RWPE1 (cell line): ENCODE data around the gene WDR86.

ENCODE experiments used
- CTCF ChIA-PET: fragments of 350-600 bp; sonication (Branson Sonifier 250); formaldehyde crosslinking; extraction: SDS; loops from one replicate; lab custom pipeline; 2021; lab: Yijun Ruan, JAX
- POLR2A ChIA-PET: fragments of 400-600 bp; formaldehyde crosslinking; extraction: SDS; loops from one replicate; lab custom pipeline; 2020; ENCODE audit warnings: antibody characterized with exemption; ENCODE audit not compliant: low non-redundant PET; lab: Yijun Ruan, JAX
- DNase-seq: peaks from one replicate; pipeline ENCODE4 v3.0.0; 2012; ENCODE audit warnings: low spot score
- H3K27ac ChIP-seq: fragments of 450-650 bp; 2 replicates; pipeline ENCODE4 v1.5.1; 2017
- TF ChIP-seq, protein P1 (sequence below): fragments of 450-650 bp; conservative IDR thresholded peaks from 2 replicates; pipeline ENCODE4 v1.5.1; 2017; ENCODE audit warnings: low read depth, mild to moderate bottlenecking

The WDR86 gene

DNA sequence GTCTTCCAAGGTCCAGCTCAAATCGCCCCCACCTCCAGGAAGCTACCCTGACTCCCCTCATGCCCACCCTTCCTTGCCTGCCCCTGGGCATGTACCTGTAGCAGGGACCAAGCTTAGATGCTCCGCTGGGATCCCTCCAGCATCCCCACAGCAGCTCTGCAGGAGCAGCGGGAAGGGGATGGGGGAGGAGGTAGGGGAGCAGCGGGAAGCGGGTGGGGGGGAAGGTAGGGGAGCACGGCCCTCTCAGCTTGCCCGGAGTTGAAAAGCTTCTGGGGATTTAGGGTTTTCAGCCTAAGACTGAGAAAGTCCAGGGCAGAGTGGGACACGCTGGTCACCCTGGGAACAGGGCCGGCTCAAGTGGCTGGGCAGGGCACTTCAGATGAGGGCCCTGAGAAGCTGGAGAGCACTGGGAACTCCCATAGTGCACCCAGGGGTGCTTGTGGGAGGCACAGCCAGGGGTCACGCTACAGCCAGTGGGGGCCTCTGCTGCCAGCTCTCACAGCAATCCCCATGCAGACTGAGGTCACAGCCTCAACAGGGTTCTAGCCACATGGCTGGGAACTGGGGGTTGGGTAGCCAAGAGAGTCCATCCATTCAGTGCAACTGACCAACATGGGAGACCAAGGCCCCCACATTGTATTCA is 13.4 kb downstream of the WDR86 start:
- CTCF ChIA-PET = interaction anchor here (0.7 kb wide), 1 partner anchor 355 kb away, joined by 4 read pairs; no protein-coding TSS in a partner anchor
- no peak overlapping the region for H3K27ac ChIP-seq
- POLR2A ChIA-PET = no interaction called here
- TF ChIP-seq, protein P1, sequence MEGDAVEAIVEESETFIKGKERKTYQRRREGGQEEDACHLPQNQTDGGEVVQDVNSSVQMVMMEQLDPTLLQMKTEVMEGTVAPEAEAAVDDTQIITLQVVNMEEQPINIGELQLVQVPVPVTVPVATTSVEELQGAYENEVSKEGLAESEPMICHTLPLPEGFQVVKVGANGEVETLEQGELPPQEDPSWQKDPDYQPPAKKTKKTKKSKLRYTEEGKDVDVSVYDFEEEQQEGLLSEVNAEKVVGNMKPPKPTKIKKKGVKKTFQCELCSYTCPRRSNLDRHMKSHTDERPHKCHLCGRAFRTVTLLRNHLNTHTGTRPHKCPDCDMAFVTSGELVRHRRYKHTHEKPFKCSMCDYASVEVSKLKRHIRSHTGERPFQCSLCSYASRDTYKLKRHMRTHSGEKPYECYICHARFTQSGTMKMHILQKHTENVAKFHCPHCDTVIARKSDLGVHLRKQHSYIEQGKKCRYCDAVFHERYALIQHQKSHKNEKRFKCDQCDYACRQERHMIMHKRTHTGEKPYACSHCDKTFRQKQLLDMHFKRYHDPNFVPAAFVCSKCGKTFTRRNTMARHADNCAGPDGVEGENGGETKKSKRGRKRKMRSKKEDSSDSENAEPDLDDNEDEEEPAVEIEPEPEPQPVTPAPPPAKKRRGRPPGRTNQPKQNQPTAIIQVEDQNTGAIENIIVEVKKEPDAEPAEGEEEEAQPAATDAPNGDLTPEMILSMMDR = no peak
- no peak for DNase-seq

DNA sequence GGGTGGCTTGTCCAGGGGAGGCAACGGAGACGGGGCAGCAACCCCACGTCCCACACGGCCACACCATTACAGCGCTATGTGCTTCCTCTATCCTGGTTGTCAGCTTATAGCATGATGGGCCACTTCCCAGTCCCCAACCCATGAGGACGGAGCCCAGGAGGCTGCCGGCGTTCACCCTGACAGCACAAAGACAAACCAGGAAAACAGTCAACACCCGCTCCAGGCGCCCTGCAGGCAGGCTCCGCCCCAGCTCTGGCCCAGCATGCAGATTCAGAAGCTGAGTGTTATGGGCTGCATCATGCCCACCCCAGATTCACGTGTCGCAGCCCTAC is 14.8 kb downstream of the WDR86 start:
- TF ChIP-seq, protein P1 = no peak
- DNase-seq = no peak
- ChIA-PET CTCF (no interaction called here), POLR2A (no interaction called here)
- no peak overlapping the region for H3K27ac ChIP-seq

DNA sequence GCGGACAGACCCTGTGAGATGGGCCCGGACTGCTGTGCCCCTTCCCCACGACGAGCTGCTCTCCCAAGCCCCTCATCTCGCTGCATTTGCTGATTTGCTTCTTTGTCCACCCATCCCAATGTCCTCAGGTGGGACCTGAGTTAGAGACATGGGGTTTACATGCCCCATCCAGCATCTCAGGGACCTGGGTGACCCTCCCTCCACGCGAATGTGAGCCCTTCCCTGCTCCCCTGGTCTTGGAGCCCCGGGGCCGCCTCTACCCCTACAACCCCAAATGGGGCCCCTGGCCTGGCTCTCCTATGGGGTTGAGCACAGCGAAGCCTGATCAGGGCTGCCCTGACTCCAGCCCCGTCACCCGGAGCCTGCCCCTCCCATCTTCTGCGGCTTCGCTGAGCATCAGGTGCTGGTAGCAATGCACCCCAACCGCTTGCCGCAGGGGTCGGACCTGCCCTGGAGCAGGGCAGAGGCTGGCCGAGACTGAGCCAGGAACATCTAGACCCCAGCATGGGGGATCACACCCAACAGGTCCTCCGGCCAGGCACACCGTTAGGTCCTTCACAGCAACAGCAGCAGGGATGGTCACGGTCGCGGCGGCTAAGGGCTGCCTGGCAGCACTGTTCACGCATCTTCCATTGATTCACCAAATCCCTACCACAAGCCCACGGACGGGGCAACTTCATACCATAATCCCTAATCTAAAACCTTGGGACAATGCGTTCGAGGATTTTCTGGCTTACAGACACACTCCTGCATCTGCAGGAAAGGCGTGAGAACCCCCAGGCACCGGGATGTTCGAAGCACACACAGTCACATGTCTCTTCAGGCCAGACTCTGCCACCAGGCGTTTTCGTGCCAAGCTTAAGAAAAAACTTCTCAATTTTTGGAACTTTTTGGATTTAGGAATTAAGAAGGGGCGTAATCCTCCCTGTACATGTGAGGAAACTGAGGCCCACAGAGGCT is 15.5 kb downstream of the WDR86 start:
- POLR2A ChIA-PET = no interaction called here
- TF ChIP-seq, protein P1 = no peak
- no peak overlapping the region for H3K27ac ChIP-seq
- CTCF ChIA-PET = interaction anchor here (0.6 kb wide), 1 partner anchor 14 kb away, joined by 3 read pairs; no protein-coding TSS in a partner anchor
- DNase-seq = no peak

DNA sequence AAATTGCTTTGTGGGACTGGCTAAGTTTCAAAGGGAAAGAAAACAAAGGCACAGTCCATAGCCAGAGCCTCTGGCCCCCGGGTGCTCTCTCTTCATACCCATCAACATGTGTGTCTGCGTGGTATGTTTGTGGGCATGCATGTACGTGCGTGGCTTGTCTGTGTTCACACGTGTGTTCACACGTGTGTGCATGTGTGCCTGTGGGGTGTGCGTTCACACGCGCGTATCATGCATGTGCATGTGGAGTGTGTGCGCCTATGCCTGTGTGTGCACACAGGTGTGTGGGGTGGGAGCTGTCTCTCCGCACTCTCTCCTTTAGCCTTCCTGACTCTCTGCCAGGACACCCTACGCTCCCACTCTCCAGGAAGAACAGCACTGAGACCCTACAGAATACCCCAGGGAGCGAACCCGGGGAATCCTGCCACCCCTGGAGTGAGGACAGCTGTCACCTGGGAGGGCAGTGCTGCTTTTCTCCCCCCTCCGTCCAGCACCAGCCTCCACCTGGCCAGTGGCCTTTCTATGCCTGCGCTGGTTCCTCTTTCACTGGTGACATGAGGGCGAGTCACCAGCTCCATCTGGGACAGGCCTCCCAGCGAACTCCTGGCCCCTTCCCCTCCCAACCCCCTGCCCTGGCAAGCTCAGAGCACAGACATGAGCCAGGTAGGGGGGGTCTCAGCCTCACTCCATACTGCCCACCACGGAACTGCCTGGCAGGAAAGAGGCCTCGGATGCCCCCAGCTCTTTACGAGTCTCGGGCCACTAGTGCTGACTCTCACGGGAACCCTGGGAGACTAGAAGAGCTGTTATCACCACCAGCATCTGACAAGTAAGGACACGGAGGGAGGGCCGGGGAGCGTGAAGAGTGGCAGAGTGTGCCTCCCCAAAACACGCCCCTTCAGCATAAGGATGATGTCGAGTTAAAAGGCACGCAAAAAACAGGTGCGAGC is 16.5 kb downstream of the WDR86 start:
- no peak for DNase-seq
- TF ChIP-seq, protein P1 = no peak
- CTCF ChIA-PET = interaction anchor here (0.6 kb wide), 1 partner anchor 15 kb away, joined by 3 read pairs; no protein-coding TSS in a partner anchor
- no peak overlapping the region for H3K27ac ChIP-seq
- POLR2A ChIA-PET = no interaction called here

DNA sequence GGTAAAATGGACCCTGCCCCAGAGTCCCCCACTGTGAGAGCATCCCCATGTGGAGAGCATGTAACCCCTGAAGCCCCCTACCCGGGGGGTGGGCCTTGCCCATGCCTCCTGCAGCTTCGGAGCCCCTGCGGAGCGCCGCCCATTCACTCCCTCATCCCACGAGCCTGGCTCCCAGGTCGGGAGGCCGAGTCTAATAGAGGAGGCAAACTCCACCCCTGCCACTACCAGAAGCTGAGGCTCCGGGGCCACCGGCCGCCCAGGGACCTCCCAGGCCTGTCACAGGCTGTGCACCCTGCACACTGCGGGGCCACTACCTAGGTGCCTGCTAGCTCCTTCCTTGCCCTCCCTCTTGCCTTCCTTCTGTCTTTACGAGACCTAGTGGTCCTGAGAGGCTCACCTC is 17.4 kb downstream of the WDR86 start:
- DNase-seq = no peak
- TF ChIP-seq, protein P1 = no peak
- POLR2A ChIA-PET = no interaction called here
- H3K27ac ChIP-seq = no peak overlapping the region
- CTCF ChIA-PET = no interaction called here

DNA sequence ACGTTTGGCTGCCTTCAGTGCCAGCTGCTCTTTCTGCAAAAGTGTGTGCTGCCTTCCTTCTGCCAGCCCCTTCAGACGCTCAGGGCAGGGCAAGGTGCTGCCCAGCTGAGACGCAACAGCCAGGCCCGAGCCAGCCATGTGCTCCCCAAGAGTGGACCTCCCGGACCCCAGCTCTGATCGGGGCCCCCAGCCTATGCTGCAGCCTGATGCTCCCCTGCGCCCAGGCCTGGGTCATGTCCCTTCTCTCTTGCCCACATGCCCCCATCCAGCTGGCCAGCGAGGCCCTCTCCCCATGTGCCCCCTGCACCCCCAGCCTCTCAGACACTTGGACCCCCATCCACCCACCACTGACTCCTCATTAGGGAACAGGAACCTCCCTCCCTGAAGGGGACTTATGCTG is 17.8 kb downstream of the WDR86 start:
- DNase-seq = no peak
- CTCF ChIA-PET = no interaction called here
- POLR2A ChIA-PET = no interaction called here
- no peak overlapping the region for H3K27ac ChIP-seq
- TF ChIP-seq, protein P1 = no peak
